GM18508 (cell line): ENCODE results near the gene APOBEC3F.

Source experiments
- ATAC-seq: cut with Tn5 transposase; IDR thresholded peaks from one replicate; pipeline ENCODE4 v1.9.1; 2021; ENCODE audit warnings: moderate number of reproducible peaks; ENCODE audit not compliant: insufficient read depth, unreplicated experiment

Gene APOBEC3F

GRCh38 chr22:39090426-39091064 is 49.9 kb downstream of the APOBEC3F start:
- ATAC-seq, result no peak

GRCh38 chr22:39091126-39092081 is 50.7 kb downstream of the APOBEC3F start:
- ATAC-seq, result no peak

GRCh38 chr22:39092111-39092862 is 51.6 kb downstream of the APOBEC3F start:
- ATAC-seq, result no peak

GRCh38 chr22:39094717-39095389 is 54.2 kb downstream of the APOBEC3F start:
- ATAC-seq, result no peak

GRCh38 chr22:39095971-39096370 is 55.3 kb downstream of the APOBEC3F start:
- ATAC-seq, result no peak

GRCh38 chr22:39097098-39098020 is 56.7 kb downstream of the APOBEC3F start, which contains the start of gene APOBEC3H:
APOBEC3H (plus strand) TSS chr22:39097244; CDS start chr22:39100279, 3,035 bp downstream.
- no peak for ATAC-seq

- ATAC-seq, result no peak
Observed at GRCh38 chr22:39098026-39098425, 57.4 kb downstream of the APOBEC3F start.

- ATAC-seq, result no peak
Observed at GRCh38 chr22:39098576-39098975, 57.9 kb downstream of the APOBEC3F start.

- no peak for ATAC-seq
Observed at GRCh38 chr22:39101226-39101625, 60.6 kb downstream of the APOBEC3F start.

GRCh38 chr22:39103431-39103830 is 62.8 kb downstream of the APOBEC3F start:
- no peak for ATAC-seq
